ENCODE measurements around the gene PLEKHG7.

The PLEKHG7 gene

DNA sequence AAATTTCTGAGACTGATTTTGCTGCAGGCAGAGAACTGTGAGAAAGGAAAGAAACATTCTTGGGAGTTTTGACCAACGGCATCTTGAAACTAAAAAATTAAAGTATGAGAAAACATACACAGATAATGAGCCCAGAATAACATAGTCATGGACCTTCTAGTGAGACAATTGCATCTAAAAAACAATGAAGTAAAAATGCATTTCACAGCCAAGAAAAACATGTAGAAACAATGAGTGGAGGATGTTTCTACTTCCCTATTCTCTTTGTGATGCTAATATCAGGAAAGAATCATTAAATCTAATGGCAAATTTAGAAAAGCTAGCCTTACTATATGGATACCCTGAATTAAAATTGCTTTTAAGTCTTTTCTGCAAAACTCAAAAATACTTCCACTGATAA, 12.2 kb upstream of the PLEKHG7 start:
- H3K4me1 Mint-ChIP-seq (ENCODE audit: low read depth) = no peaks in the 10 kb centered on the region
- H3K27me3 Mint-ChIP-seq = peaks cover 3% of the 10 kb centered on the region
- no peak overlapping the region for H3K27ac Mint-ChIP-seq
- H3K36me3 Mint-ChIP-seq (ENCODE audit: low read depth) = no peaks in the 10 kb centered on the region
- H3K9me3 Mint-ChIP-seq = no peaks in the 10 kb centered on the region
- no peak overlapping the region for H3K4me3 Mint-ChIP-seq

GRCh38 chr12:92695056-92695455, 7.7 kb upstream of the PLEKHG7 start:
- Mint-ChIP-seq H3K4me1 (ENCODE audit: low read depth) (no peaks in the 10 kb centered on the region), H3K27ac (no peak overlapping the region), H3K9me3 (peaks cover 10% of the 10 kb centered on the region), H3K36me3 (ENCODE audit: low read depth) (no peaks in the 10 kb centered on the region), H3K4me3 (no peak overlapping the region), H3K27me3 (no peaks in the 10 kb centered on the region)

GRCh38 chr12:92695577-92695976, 7.2 kb upstream of the PLEKHG7 start:
- Mint-ChIP-seq H3K9me3 (peaks cover 10% of the 10 kb centered on the region), H3K27ac (no peak overlapping the region), H3K4me3 (no peak overlapping the region), H3K36me3 (ENCODE audit: low read depth) (no peaks in the 10 kb centered on the region), H3K4me1 (ENCODE audit: low read depth) (no peaks in the 10 kb centered on the region), H3K27me3 (no peaks in the 10 kb centered on the region)

DNA sequence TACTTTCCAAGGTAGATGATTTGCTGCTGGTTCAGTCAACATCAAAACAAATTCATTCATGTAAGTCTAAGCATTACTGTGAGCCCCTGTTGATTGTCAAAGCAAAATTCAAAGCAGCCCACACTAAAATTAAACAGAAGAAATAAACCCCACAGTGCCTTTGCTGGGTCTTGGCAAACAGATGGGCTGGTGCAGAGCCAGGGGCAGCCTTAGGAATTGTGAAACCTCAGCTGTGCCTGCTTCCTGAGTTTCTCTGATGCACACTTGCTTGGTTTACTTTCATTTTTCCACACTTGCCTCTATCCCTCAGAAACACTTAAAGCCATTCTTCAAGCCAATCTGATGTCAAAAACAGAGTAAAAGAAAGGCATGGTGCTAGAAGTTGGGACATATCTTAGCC, 6.6 kb upstream of the PLEKHG7 start:
- Mint-ChIP-seq H3K36me3 (ENCODE audit: low read depth) (no peaks in the 10 kb centered on the region), H3K27me3 (no peaks in the 10 kb centered on the region), H3K4me3 (no peak overlapping the region), H3K9me3 (peaks cover 10% of the 10 kb centered on the region), H3K4me1 (ENCODE audit: low read depth) (no peaks in the 10 kb centered on the region), H3K27ac (no peak overlapping the region)

DNA sequence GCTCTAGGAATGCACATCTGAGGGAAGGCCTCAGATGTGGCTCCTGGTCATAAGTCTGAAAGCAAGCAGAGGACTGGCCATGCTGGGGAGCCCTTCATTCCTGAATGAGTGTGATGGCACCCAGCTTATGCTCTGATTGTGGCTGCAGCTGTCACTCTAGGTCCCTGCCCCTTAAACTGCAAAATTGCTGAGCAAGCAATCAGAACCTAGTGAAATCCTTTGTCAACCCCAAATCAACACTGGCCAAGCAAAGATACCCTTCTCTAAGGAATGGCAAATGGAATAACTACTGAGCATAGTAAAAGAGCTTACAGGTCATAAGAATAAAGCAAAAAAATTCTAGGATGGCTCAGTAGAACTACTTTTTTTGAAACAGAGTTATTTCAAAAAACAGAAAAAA, 4.3 kb upstream of the PLEKHG7 start:
- peaks cover 14% of the 10 kb centered on the region for H3K4me1 Mint-ChIP-seq (ENCODE audit: low read depth)
- no peaks in the 10 kb centered on the region for H3K36me3 Mint-ChIP-seq (ENCODE audit: low read depth)
- no peak overlapping the region for H3K27ac Mint-ChIP-seq
- H3K9me3 Mint-ChIP-seq = peaks cover 10% of the 10 kb centered on the region
- no peaks in the 10 kb centered on the region for H3K27me3 Mint-ChIP-seq
- H3K4me3 Mint-ChIP-seq = no peak overlapping the region

DNA sequence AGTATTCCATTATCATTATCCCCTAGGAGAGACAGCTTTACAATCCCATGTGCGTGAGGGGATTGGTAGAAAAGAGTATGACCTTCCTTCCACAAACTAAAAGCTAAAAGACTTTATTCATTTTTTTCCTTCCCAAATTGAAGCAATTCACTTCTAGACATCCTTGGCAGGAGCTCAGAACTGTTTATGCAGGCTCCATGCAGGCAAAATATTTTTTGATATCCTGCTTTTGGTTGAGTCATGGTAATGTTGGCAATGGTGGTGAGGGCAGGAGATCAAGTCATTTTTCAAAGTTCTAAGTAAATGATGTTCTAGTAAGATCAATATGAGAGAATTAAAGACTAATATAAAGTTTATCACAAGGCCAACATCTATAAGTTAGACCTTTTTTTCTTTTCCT, 1.3 kb upstream of the PLEKHG7 start:
- Mint-ChIP-seq H3K27ac (no peak overlapping the region), H3K4me3 (no peak overlapping the region), H3K27me3 (no peaks in the 10 kb centered on the region), H3K4me1 (ENCODE audit: low read depth) (peaks cover 15% of the 10 kb centered on the region), H3K36me3 (ENCODE audit: low read depth) (no peaks in the 10 kb centered on the region), H3K9me3 (peaks cover 10% of the 10 kb centered on the region)

GRCh38 chr12:92703786-92704185, 997 bp downstream of the PLEKHG7 start:
- H3K4me3 Mint-ChIP-seq = no peak overlapping the region
- H3K27ac Mint-ChIP-seq = no peak overlapping the region
- H3K36me3 Mint-ChIP-seq (ENCODE audit: low read depth) = no peaks in the 10 kb centered on the region
- H3K27me3 Mint-ChIP-seq = no peaks in the 10 kb centered on the region
- peaks cover 15% of the 10 kb centered on the region for H3K4me1 Mint-ChIP-seq (ENCODE audit: low read depth)
- H3K9me3 Mint-ChIP-seq = no peaks in the 10 kb centered on the region

DNA sequence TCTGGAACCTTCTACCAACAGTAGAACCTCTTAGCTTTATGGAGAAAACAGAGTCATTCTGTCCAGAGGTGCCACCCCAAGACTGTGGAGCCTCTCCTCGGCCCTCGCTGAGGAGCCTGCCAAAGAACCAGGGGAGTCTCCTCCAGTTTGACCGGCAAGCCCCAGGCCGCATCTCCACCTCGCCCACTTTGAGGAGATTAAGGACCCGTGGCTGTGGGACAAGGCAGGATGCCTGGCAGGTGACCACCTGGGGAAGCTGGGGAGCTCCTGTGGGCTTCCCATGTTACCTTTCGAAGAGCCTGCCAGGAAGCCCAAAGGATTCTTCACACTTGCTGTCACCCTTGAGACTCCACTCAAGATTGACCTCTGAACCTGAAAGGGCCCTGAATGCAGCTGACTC, 3.8 kb downstream of the PLEKHG7 start:
- no peaks in the 10 kb centered on the region for H3K9me3 Mint-ChIP-seq

GRCh38 chr12:92707926-92708325, 5.1 kb downstream of the PLEKHG7 start:
- Mint-ChIP-seq H3K27me3 (no peaks in the 10 kb centered on the region), H3K4me3 (no peak overlapping the region), H3K27ac (no peak overlapping the region), H3K9me3 (no peaks in the 10 kb centered on the region), H3K36me3 (ENCODE audit: low read depth) (no peaks in the 10 kb centered on the region), H3K4me1 (ENCODE audit: low read depth) (peaks cover 6% of the 10 kb centered on the region)

More for the DNA sequence above, 3.8 kb downstream of the PLEKHG7 start:
- no peak overlapping the region for H3K27ac Mint-ChIP-seq
- no peak overlapping the region for H3K4me3 Mint-ChIP-seq
- peaks cover 15% of the 10 kb centered on the region for H3K4me1 Mint-ChIP-seq (ENCODE audit: low read depth)
- no peaks in the 10 kb centered on the region for H3K27me3 Mint-ChIP-seq
- H3K36me3 Mint-ChIP-seq (ENCODE audit: low read depth) = no peaks in the 10 kb centered on the region

GRCh38 chr12:92715625-92716024, 12.8 kb downstream of the PLEKHG7 start:
- Mint-ChIP-seq H3K4me3 (no peak overlapping the region), H3K9me3 (no peaks in the 10 kb centered on the region), H3K27ac (no peak overlapping the region)

DNA sequence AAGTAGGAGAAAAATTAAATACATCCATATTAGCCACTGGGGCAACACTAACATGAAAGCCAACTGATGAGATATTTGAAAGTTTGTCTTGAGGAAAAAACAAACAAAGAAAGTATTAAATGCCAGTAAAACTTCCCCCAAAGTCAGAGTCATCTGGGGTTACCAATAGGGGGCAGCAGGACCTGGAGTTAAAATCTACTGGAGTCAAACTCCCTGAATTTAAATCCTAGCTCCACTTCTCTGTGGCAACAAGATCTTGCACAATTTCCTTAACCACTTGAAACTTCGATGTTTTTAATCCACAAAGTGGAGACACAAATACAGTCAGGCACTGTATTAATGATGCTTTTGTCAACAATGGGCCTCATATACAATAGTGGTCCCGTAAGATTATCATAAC, 14.4 kb downstream of the PLEKHG7 start:
- no peaks in the 10 kb centered on the region for H3K9me3 Mint-ChIP-seq
- H3K4me3 Mint-ChIP-seq = no peak overlapping the region
- H3K4me1 Mint-ChIP-seq (ENCODE audit: low read depth) = no peaks in the 10 kb centered on the region
- H3K36me3 Mint-ChIP-seq (ENCODE audit: low read depth) = no peaks in the 10 kb centered on the region
- H3K27me3 Mint-ChIP-seq = no peaks in the 10 kb centered on the region
- H3K27ac Mint-ChIP-seq = no peak overlapping the region

More at GRCh38 chr12:92715625-92716024, 12.8 kb downstream of the PLEKHG7 start:
- Mint-ChIP-seq H3K27me3 (no peaks in the 10 kb centered on the region), H3K36me3 (ENCODE audit: low read depth) (no peaks in the 10 kb centered on the region), H3K4me1 (ENCODE audit: low read depth) (no peaks in the 10 kb centered on the region)

DNA sequence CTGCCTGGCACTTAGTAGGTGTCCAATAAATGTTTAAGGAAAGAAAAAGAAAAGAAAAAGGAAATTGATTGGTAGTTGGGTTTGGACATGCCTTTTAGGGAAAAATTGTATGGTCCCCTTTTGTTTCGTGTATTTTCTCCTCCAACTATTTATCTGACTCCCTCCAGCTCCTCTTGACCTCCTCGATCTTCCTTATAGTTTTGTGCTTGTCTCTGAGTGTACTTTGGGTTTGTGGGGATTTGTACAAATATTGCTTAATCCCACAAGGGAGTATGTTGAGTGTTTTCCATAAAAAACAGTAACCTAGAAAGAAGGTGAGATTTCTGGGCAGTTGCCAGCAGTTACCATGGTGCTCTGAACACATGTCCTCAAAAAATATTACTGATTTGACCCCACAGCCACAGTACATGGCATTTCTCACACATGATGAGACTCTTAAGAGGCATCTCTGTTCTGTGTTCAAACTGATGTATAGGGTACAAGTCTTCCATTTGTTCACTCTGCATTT, 15.7 kb downstream of the PLEKHG7 start:
- Mint-ChIP-seq H3K9me3 (no peaks in the 10 kb centered on the region), H3K27ac (no peak overlapping the region), H3K36me3 (ENCODE audit: low read depth) (no peaks in the 10 kb centered on the region), H3K4me1 (ENCODE audit: low read depth) (no peaks in the 10 kb centered on the region), H3K27me3 (no peaks in the 10 kb centered on the region), H3K4me3 (no peak overlapping the region)

GRCh38 chr12:92719674-92720073, 16.9 kb downstream of the PLEKHG7 start:
- Mint-ChIP-seq H3K4me1 (ENCODE audit: low read depth) (no peaks in the 10 kb centered on the region), H3K9me3 (peaks cover 2% of the 10 kb centered on the region), H3K36me3 (ENCODE audit: low read depth) (no peaks in the 10 kb centered on the region), H3K27ac (no peak overlapping the region), H3K27me3 (no peaks in the 10 kb centered on the region), H3K4me3 (no peak overlapping the region)

- no peaks in the 10 kb centered on the region for H3K4me1 Mint-ChIP-seq (ENCODE audit: low read depth)
- H3K27me3 Mint-ChIP-seq = no peaks in the 10 kb centered on the region
- H3K9me3 Mint-ChIP-seq = peaks cover 9% of the 10 kb centered on the region
- no peak overlapping the region for H3K27ac Mint-ChIP-seq
- H3K36me3 Mint-ChIP-seq (ENCODE audit: low read depth) = no peaks in the 10 kb centered on the region
- H3K4me3 Mint-ChIP-seq = no peak overlapping the region
Observed at GRCh38 chr12:92721130-92721529, 18.3 kb downstream of the PLEKHG7 start.

DNA sequence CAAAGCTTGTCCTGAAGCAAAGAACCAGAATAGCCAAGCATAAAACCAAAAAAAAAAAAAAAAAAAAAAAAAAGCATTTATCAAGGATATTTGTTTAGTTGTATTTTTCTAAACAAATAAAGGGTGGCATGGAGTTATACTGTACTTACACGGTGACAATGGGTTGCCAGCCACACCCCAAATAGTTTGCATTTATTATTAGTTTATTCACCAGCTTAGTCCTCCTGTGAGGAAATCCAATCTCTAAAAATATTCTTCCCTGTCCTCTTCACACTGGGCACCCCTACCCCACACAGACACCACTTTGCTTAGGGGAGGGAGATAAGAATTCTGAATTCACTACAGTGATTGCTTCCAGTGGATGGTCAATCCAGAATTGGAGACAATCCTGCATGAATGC, 18.9 kb downstream of the PLEKHG7 start:
- H3K27me3 Mint-ChIP-seq = no peaks in the 10 kb centered on the region
- H3K9me3 Mint-ChIP-seq = peaks cover 9% of the 10 kb centered on the region

GRCh38 chr12:92722897-92723296, 20.1 kb downstream of the PLEKHG7 start:
- Mint-ChIP-seq H3K4me3 (no peak overlapping the region), H3K27me3 (no peaks in the 10 kb centered on the region), H3K36me3 (ENCODE audit: low read depth) (no peaks in the 10 kb centered on the region), H3K9me3 (peaks cover 9% of the 10 kb centered on the region), H3K4me1 (ENCODE audit: low read depth) (no peaks in the 10 kb centered on the region), H3K27ac (no peak overlapping the region)

More for the DNA sequence above, 18.9 kb downstream of the PLEKHG7 start:
- Mint-ChIP-seq H3K27ac (no peak overlapping the region), H3K4me1 (ENCODE audit: low read depth) (no peaks in the 10 kb centered on the region), H3K4me3 (no peak overlapping the region), H3K36me3 (ENCODE audit: low read depth) (no peaks in the 10 kb centered on the region)
